Activated CD4-positive, alpha-beta T cell treated with anti-CD3 and anti-CD28 coated beads, Interleukin-10, Interleukin-2, amounts not matched to agents 100 ng/mL and 50 ng/mL, durations not matched to agents 16 hours and 8 hours (primary cell): ENCODE measurements around the gene UBE2D4.
"Not testable (repeated sequence)": the region's sequence is repeated elsewhere in the genome, so short reads cannot be mapped to it uniquely, and the experiment has no call there.

Source experiments
- DNase-seq: peaks from one replicate; pipeline ENCODE4 v3.0.0-alpha.2; 2020

The UBE2D4 gene

DNA sequence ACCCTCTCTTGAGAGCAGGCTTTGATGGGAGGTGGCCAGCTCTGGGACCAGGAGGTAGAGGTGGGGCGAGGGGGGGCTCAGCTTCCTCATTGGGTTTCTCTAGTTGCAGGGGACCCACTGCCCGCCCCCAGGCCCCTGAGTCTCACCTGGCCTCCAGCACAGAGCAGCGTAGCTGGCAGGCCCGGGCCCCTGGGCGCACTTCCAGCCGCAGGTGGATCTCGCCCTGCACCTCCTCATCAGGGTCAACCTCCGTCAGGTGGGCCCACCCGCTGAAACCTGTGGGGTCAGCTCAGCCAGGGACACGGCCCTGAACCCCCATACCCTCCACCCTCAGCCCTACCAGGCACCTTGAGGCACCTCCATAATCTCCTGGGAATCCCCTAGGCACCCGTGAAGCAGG, 43.4 kb downstream of the UBE2D4 start:
- DNase-seq, result not testable (repeated sequence)

DNA sequence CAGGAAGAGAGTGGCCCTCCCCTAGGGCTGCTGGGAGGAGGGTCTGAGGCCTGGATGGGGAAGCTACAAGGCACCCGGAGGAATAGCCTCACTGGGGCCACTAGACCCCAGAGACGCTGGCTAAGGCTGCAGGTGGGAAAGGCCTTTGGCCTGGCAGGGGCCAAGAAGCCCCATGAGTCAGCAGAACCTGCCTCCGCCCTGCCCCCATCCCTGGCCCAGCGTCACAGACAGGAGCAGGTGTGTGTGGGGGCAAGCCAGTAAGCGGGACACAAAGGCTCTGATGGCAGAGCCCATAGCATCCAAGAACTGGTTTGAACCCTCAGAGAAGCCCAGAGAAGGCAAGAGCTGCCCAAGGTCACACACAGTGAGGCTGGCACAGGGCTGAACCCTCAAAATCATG, 44.5 kb downstream of the UBE2D4 start:
- DNase-seq, result not testable (repeated sequence)

- DNase-seq, result not testable (repeated sequence)
These were observed 47.9 kb downstream of the UBE2D4 start for GRCh38 chr7:43974033-43974573.

- not testable (repeated sequence) for DNase-seq
These were observed 48.7 kb downstream of the UBE2D4 start for GRCh38 chr7:43974725-43975482.

DNA sequence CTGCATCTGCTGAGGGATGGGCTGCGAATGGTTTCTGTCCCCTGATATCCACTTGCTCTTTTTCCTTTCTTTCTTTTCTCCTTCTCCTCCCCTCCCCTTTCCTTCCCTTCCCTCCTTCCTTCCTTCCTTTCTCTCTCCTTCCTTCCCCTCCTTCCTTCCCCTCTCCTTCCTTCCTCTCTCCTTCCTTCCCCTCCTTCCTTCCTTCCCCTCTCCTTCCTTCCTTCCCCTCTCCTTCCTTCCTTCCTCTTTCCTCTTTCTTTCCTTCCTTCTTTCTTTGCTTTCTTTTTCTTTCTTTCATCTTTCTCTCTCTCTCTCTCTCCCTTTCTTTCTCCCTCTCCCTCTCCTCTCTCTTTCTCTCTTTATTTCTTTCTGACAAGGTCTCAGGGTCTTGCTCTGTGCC, 51.3 kb downstream of the UBE2D4 start:
- no peak for DNase-seq

- DNase-seq, result not testable (repeated sequence)
These were observed 51.9 kb downstream of the UBE2D4 start for GRCh38 chr7:43978102-43978501.

GRCh38 chr7:43982848-43983247, 56.6 kb downstream of the UBE2D4 start:
- not testable (repeated sequence) for DNase-seq

- not testable (repeated sequence) for DNase-seq
These were observed 57.5 kb downstream of the UBE2D4 start for GRCh38 chr7:43983736-43984135.

GRCh38 chr7:43985904-43986864, 59.9 kb downstream of the UBE2D4 start:
- peak; percentile 94 for DNase-seq

GRCh38 chr7:43987476-43987875, 61.2 kb downstream of the UBE2D4 start:
- DNase-seq, result not testable (repeated sequence)

DNA sequence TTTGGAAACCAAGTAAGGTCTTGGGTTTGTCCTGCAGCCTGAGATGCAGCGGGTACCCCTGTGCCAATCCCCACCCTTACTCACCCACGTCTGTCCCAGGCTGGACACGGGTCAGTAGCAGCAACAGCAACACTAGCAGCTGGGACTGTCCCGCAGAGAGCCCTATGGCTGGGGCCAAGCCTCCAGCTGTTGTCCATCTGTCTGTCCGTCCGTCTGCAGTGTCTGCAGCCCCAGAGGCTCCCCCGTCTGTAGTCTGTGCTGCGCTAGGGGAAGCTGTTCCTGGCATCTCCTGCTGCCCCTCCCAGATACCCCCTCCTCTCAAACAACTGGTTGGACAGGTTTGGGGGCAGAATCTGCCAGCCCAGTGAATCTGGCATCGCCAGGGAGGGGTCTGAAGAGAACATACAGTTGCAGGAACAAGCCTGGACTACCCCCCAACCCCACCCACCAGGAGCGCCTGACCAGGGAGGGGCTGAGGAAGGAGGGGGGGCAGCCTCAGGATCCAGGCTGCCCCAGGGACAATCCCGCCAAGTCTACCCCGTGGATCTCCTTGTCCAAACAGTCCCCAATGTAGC, 63.9 kb downstream of the UBE2D4 start:
- DNase-seq, result not testable (repeated sequence)

DNA sequence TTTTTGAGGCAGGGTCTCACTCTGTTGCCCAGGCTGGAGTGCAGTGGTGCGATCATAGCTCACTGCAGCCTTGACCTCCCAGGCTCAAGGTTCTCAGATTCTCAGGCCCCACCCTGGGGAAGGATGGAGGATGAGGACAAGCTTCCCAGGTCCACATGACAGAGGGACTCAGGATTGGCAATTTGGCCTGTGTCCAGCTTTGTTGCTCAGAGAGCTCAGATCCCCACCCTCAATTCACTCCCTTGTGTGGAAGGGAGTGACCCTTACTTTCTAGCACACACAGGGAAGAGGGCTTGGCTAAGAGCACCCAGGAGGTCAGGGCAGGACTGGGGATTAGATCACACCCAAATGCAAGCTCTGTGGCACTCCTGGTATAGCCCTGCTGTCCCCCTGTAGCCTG, 64.6 kb downstream of the UBE2D4 start:
- not testable (repeated sequence) for DNase-seq

- peak; percentile 9 for DNase-seq
These were observed 66.7 kb downstream of the UBE2D4 start for GRCh38 chr7:43992896-43993295.

DNA sequence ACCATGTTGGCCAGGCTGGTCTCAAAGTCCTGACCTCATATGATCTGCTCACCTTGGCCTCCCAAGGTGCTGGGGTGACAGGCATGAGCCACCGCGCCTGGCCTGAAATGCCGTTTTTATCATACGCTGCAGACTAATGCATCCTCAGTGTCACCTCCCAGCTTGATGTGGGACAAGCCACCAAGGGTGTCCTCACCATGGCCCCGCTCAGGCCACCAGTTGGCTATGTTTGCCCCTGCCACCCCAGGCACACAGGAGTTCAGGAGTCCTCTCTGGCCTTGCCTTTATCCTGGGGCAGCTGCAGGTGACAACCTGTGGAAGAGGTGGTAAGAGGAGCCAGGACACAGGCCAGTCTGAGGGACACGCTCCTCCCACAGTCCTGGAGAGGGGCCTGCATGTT, 68.4 kb downstream of the UBE2D4 start:
- not testable (repeated sequence) for DNase-seq

GRCh38 chr7:43997532-43997931, 71.3 kb downstream of the UBE2D4 start, which contains the start of gene SPDYE1:
SPDYE1 (plus strand) TSS chr7:43997897; CDS start chr7:43999950, 2,053 bp downstream.
- not testable (repeated sequence) for DNase-seq
